Measurements from ENCODE around the gene PCNX2. TPM values are rescaled to one million over a fixed set of nuclear protein-coding genes. Genes with fewer than 3 reads are reported as not detected.

PCNX2 gene
- total and polyA plus RNA-seq, 2 of the 13 experiments (the other 11 are each of a cell fraction or from before 2014, with no cell fraction given): 0.11 to 0.42 TPM

DNA sequence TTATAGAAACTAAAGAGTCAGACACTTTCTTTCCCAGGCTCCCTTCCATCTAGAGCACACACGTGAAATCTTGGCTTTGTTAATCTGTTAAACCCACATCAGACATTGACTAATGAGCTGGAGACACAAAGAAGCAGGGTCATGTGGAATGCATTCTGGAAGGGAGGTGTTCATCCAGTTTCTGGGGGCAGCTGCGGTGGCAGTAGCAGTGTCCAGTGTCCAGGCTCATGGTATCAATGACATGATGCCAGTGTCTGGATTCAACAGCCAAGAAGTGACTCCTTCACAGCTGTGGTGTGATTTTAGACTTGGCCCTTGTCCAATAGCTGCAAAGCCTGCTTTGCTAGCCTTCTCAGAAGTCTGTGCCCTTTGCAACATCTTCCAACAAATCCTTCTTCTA lies 249.9 kb downstream of the PCNX2 start:
- in situ Hi-C loops (cut with HindIII; ENCODE audit: extremely low pct_ligation_motif_present, low pct_unique_long_range_greater_than_20kb): no loop called here
- Histone ChIP-seq H3K36me3 (replicated peaks in 1 of 2; ENCODE audit: control insufficient read depth in 1 of 2, insufficient read depth in 2 of 2, low read length in 2 of 2) (no peaks in the 10 kb centered on the region), H3K79me2 (ENCODE audit: insufficient read depth, low read length) (no peaks in the 10 kb centered on the region), H3K27me3 (ENCODE audit: control insufficient read depth in 1 of 2, insufficient read depth in 2 of 2, low read length in 2 of 2) (no peaks in the 10 kb centered on the region; a peak in 2 of 5 replicates), H3K9me3 (ENCODE audit: low read length) (no peaks in the 10 kb centered on the region), H4K20me1 (ENCODE audit: insufficient read depth, low read length) (no peaks in the 10 kb centered on the region), H3K27ac (ENCODE audit: extremely low read length, insufficient read depth, low read length) (no peak overlapping the region), H3K4me3 (replicated peaks in 1 of 3; ENCODE audit: insufficient read depth in 1 of 3, low read depth in 2 of 3, low read length in 3 of 3) (no peak overlapping the region), H3K4me1 (ENCODE audit: insufficient read depth, low read length) (no peaks in the 10 kb centered on the region), H3K4me2 (ENCODE audit: low read depth, low read length) (no peak overlapping the region), H3K9ac (ENCODE audit: insufficient read depth, low read depth, low read length) (no peak overlapping the region), H2AFZ (ENCODE audit: low read length) (no peak overlapping the region)
- DNase-seq (ENCODE audit: low spot score) (no peak), ATAC-seq (no peak), FAIRE-seq (no peak)
- intact Hi-C loops (cut with micrococcal nuclease; ENCODE audit: unreplicated experiment): no loop called here
- ChIA-PET CTCF (ENCODE audit: low intra/inter-chr PET ratio, low total read pairs) (no interaction called here), POLR2A (no interaction called here)
- no TSS peak for BruUV-seq (replicated peaks)
- WGBS (ENCODE audit: low lambda C conversion rate): 0% methylated on average over 2 of the region's 2 CpGs
- TF ChIP-seq HMG20B (CRISPR knock-in tag; conservative IDR thresholded peaks at IDR 0.05) (no peak), MZF1 (CRISPR knock-in tag; IDR thresholded peaks at IDR 0.05; ENCODE audit: borderline replicate concordance) (no peak), MED1 (CRISPR knock-in tag; IDR thresholded peaks at IDR 0.05) (no peak), ZNF878 (CRISPR knock-in tag; IDR thresholded peaks at IDR 0.05) (no peak), ZNF180 (CRISPR knock-in tag; IDR thresholded peaks at IDR 0.05; ENCODE audit: borderline replicate concordance, low read depth) (no peak), ZFP1 (CRISPR knock-in tag; IDR thresholded peaks at IDR 0.05) (no peak), NBN (conservative IDR thresholded peaks at IDR 0.05) (no peak)
- TF ChIP-seq, protein P1, sequence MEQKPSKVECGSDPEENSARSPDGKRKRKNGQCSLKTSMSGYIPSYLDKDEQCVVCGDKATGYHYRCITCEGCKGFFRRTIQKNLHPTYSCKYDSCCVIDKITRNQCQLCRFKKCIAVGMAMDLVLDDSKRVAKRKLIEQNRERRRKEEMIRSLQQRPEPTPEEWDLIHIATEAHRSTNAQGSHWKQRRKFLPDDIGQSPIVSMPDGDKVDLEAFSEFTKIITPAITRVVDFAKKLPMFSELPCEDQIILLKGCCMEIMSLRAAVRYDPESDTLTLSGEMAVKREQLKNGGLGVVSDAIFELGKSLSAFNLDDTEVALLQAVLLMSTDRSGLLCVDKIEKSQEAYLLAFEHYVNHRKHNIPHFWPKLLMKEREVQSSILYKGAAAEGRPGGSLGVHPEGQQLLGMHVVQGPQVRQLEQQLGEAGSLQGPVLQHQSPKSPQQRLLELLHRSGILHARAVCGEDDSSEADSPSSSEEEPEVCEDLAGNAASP (CRISPR knock-in tag; IDR thresholded peaks at IDR 0.05; ENCODE audit: borderline replicate concordance): no peak

- DNase-seq (ENCODE audit: low spot score): no peak
- 21% methylated on average over 3 of the region's 3 CpGs for WGBS (ENCODE audit: low lambda C conversion rate)
- Histone ChIP-seq H3K27ac (ENCODE audit: extremely low read length, insufficient read depth, low read length) (no peak overlapping the region), H3K4me1 (ENCODE audit: insufficient read depth, low read length) (no peaks in the 10 kb centered on the region), H3K4me2 (ENCODE audit: low read depth, low read length) (no peak overlapping the region), H3K9me3 (ENCODE audit: low read length) (no peaks in the 10 kb centered on the region), H3K79me2 (ENCODE audit: insufficient read depth, low read length) (no peaks in the 10 kb centered on the region), H3K27me3 (ENCODE audit: control insufficient read depth in 1 of 2, insufficient read depth in 2 of 2, low read length in 2 of 2) (no peaks in the 10 kb centered on the region; a peak in 2 of 5 replicates), H4K20me1 (ENCODE audit: insufficient read depth, low read length) (no peaks in the 10 kb centered on the region), H3K4me3 (replicated peaks in 1 of 3; ENCODE audit: insufficient read depth in 1 of 3, low read depth in 2 of 3, low read length in 3 of 3) (no peak overlapping the region), H2AFZ (ENCODE audit: low read length) (no peak overlapping the region), H3K9ac (ENCODE audit: insufficient read depth, low read depth, low read length) (no peak overlapping the region), H3K36me3 (replicated peaks in 1 of 2; ENCODE audit: control insufficient read depth in 1 of 2, insufficient read depth in 2 of 2, low read length in 2 of 2) (no peaks in the 10 kb centered on the region)
- in situ Hi-C loops (cut with HindIII; ENCODE audit: extremely low pct_ligation_motif_present, low pct_unique_long_range_greater_than_20kb) (no loop called here), intact Hi-C loops (cut with micrococcal nuclease; ENCODE audit: unreplicated experiment) (no loop called here)
- no TSS peak for BruUV-seq (replicated peaks)
- ChIA-PET POLR2A (no interaction called here), CTCF (ENCODE audit: low intra/inter-chr PET ratio, low total read pairs) (no interaction called here)
- FAIRE-seq: no peak
- ATAC-seq: no peak
- TF ChIP-seq, protein P2, sequence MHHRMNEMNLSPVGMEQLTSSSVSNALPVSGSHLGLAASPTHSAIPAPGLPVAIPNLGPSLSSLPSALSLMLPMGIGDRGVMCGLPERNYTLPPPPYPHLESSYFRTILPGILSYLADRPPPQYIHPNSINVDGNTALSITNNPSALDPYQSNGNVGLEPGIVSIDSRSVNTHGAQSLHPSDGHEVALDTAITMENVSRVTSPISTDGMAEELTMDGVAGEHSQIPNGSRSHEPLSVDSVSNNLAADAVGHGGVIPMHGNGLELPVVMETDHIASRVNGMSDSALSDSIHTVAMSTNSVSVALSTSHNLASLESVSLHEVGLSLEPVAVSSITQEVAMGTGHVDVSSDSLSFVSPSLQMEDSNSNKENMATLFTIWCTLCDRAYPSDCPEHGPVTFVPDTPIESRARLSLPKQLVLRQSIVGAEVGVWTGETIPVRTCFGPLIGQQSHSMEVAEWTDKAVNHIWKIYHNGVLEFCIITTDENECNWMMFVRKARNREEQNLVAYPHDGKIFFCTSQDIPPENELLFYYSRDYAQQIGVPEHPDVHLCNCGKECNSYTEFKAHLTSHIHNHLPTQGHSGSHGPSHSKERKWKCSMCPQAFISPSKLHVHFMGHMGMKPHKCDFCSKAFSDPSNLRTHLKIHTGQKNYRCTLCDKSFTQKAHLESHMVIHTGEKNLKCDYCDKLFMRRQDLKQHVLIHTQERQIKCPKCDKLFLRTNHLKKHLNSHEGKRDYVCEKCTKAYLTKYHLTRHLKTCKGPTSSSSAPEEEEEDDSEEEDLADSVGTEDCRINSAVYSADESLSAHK (CRISPR knock-in tag; IDR thresholded peaks at IDR 0.05; ENCODE audit: borderline replicate concordance): no peak
- TF ChIP-seq, protein P3, sequence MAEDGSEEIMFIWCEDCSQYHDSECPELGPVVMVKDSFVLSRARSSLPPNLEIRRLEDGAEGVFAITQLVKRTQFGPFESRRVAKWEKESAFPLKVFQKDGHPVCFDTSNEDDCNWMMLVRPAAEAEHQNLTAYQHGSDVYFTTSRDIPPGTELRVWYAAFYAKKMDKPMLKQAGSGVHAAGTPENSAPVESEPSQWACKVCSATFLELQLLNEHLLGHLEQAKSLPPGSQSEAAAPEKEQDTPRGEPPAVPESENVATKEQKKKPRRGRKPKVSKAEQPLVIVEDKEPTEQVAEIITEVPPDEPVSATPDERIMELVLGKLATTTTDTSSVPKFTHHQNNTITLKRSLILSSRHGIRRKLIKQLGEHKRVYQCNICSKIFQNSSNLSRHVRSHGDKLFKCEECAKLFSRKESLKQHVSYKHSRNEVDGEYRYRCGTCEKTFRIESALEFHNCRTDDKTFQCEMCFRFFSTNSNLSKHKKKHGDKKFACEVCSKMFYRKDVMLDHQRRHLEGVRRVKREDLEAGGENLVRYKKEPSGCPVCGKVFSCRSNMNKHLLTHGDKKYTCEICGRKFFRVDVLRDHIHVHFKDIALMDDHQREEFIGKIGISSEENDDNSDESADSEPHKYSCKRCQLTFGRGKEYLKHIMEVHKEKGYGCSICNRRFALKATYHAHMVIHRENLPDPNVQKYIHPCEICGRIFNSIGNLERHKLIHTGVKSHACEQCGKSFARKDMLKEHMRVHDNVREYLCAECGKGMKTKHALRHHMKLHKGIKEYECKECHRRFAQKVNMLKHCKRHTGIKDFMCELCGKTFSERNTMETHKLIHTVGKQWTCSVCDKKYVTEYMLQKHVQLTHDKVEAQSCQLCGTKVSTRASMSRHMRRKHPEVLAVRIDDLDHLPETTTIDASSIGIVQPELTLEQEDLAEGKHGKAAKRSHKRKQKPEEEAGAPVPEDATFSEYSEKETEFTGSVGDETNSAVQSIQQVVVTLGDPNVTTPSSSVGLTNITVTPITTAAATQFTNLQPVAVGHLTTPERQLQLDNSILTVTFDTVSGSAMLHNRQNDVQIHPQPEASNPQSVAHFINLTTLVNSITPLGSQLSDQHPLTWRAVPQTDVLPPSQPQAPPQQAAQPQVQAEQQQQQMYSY (CRISPR knock-in tag; IDR thresholded peaks at IDR 0.05): no peak
- TF ChIP-seq ZNF883 (CRISPR knock-in tag; IDR thresholded peaks at IDR 0.05; ENCODE audit: not compliant biosample characterization) (no peak), ZNF773 (CRISPR knock-in tag; IDR thresholded peaks at IDR 0.05; ENCODE audit: borderline replicate concordance) (no peak), JUNB (CRISPR knock-in tag; IDR thresholded peaks at IDR 0.05; ENCODE audit: borderline replicate concordance) (no peak)
These were observed 252.7 kb downstream of the PCNX2 start for GRCh38 chr1:233042834-233043233.
